SH-SY5Y (cell line): ENCODE measurements around the gene TMEM263.

Experiments used
- GATA2 ChIP-seq: IDR thresholded peaks from 2 replicates; pipeline ENCODE4 v1.6.1; 2011; ENCODE audit warnings: mild to moderate bottlenecking, low read depth, low read length
- GATA3 ChIP-seq: IDR thresholded peaks from 2 replicates; pipeline ENCODE4 v1.6.1; 2011; ENCODE audit warnings: low read depth, mild to moderate bottlenecking, low read length, moderate library complexity

TMEM263 gene

GRCh38 chr12:106934277-106934676 lies 21.4 kb upstream of the TMEM263 start:
- TF ChIP-seq GATA3 = no peak
- TF ChIP-seq GATA2 = no peak

- TF ChIP-seq GATA2 (no peak), GATA3 (no peak)
Measured at GRCh38 chr12:106941481-106942156, 14.1 kb upstream of the TMEM263 start.

GRCh38 chr12:106942775-106943174 lies 12.9 kb upstream of the TMEM263 start:
- TF ChIP-seq GATA2 = no peak
- no peak for TF ChIP-seq GATA3

GRCh38 chr12:106945261-106945851 lies 10.4 kb upstream of the TMEM263 start:
- TF ChIP-seq GATA2 (no peak), GATA3 (no peak)

- TF ChIP-seq GATA2 = no peak
Measured at GRCh38 chr12:106947461-106947860, 8.2 kb upstream of the TMEM263 start.

- no peak for TF ChIP-seq GATA3
- no peak for TF ChIP-seq GATA2
Measured at GRCh38 chr12:106950591-106950990, 5.1 kb upstream of the TMEM263 start.

- TF ChIP-seq GATA3 (no peak), GATA2 (no peak)
Measured at GRCh38 chr12:106953352-106954250, 2.1 kb upstream of the TMEM263 start.

GRCh38 chr12:106954462-106955376 lies 988 bp upstream of the TMEM263 start:
- TF ChIP-seq GATA2 (no peak), GATA3 (no peak)

- TF ChIP-seq GATA2 = no peak
- TF ChIP-seq GATA3 = no peak
Measured at GRCh38 chr12:106956048-106956578, 406 bp downstream of the TMEM263 start.

GRCh38 chr12:106957583-106957982 lies 1.9 kb downstream of the TMEM263 start:
- TF ChIP-seq GATA3 (no peak), GATA2 (no peak)

GRCh38 chr12:106960443-106960842 lies 4.7 kb downstream of the TMEM263 start:
- TF ChIP-seq GATA2 (no peak), GATA3 (no peak)

GRCh38 chr12:106962286-106962685 lies 6.6 kb downstream of the TMEM263 start:
- TF ChIP-seq GATA2 (no peak), GATA3 (no peak)

GRCh38 chr12:106964526-106964925 lies 8.8 kb downstream of the TMEM263 start:
- no peak for TF ChIP-seq GATA3
- no peak for TF ChIP-seq GATA2
